NK-92 treated with Interleukin-12 subunit alpha and Interleukin-12 subunit beta, amount 100 ng/mL, for 24 hours (cell line): Measurements from ENCODE around the gene KIF19.
"Not testable (repeated sequence)": the region's sequence is repeated elsewhere in the genome, so short reads cannot be mapped to it uniquely, and the experiment has no call there.

ENCODE experiments used
- DNase-seq: peaks from one replicate; lab custom pipeline; 2025; lab: John Stamatoyannopoulos, UW

The KIF19 gene

DNA sequence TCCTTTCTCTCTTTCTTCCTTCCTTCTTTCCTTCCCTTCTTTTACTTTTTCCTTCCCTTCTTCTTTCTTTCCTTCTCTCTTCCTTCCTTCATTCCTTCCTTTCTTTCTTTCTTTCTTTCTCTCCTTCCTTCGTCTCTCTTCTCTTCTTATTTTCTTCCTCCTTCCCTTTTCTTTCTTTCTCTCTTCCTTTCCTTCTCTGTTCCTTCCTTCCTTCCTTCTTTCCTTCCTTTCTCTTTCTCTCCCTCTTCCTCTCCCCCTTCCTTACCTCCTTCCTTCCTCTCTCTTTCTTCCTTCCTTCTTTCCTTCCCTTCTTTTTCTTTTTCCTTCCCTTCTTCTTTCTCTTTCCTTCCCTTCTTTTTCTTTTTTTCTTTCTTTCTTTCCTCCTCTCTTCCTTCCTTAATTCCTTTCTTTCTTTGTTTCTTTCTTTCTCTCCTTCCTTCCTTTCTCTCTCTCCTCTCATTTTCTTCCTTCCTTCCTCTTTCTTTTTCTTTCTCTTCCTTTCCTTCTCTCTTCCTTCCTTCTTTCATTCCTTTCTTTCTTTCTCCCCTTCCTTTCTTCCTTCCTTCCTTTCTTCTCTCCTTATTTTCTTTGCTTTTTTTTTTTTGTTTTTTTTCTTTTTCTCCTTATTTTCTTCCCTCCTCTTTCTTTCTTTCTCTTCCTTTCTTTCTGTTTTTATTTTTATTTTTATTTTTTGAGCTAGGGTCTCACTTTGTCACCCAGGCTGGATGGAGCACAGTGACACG lies 64.1 kb downstream of the KIF19 start:
- no peak for DNase-seq

DNA sequence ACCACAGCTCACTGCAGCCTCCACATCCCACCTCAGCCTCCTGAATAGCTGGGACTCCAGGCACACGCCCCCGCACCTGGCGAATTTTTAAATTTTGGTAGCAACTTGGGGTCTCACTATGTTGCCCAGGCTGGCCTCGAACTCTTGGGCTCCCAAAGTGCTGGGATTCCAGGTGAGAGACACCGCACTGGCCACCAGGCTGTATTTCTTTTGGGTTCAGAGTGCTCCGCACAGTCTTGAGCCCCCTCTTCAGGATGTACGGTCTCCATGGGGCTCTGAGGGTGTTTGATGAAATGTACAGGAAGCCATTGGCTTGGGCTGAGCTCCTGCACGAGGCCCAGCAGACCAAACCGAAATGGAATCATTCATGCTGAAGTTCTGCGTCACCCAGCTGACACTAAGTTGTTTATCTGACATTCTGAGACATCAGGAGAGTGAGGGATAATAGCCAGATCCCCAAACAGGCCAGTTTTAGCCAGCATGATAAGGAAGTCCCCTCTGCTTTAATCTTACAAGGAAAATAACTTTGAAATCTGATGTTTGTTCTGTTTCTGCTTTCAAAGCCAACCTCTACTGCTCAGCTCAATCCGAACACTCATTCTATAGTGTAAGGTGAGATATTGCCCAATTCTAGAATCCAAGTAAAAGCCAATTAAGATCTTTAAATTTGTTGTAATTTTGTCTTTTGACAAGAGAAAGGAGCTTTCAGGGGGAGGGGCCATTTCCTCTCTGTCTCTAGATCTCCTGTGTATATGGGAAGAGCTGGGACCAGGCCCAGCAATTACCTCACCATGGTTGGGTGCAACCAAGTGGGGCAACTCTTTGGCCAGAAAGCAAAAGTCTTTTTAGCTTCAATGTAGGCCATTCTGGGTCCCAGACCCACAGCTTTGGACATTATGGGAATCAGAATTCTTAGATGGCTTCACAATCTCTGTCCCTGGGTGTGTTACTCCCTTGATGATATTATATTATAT lies 64.9 kb downstream of the KIF19 start:
- no peak for DNase-seq

GRCh38 chr17:74391771-74392170 lies 65.7 kb downstream of the KIF19 start:
- DNase-seq: no peak

DNA sequence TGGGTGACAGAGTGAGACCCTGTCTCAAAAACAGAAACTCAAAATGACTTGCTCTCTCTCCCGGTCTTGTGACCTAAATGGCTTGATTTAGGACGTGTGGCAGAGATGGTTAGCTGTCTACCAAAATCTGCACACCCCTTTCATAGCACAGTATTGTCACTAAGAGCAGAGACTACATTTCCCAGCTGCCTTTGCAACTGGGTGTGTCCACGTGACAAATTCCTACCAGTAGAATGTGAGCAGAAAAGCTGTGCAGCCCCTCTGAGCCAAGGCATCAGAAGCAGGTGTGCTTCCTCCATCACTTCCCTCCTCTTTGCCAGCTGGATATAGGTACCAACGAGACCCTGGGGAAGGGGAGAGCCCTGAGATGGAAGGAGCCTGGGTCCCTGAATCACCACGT lies 66.8 kb downstream of the KIF19 start:
- no peak for DNase-seq

DNA sequence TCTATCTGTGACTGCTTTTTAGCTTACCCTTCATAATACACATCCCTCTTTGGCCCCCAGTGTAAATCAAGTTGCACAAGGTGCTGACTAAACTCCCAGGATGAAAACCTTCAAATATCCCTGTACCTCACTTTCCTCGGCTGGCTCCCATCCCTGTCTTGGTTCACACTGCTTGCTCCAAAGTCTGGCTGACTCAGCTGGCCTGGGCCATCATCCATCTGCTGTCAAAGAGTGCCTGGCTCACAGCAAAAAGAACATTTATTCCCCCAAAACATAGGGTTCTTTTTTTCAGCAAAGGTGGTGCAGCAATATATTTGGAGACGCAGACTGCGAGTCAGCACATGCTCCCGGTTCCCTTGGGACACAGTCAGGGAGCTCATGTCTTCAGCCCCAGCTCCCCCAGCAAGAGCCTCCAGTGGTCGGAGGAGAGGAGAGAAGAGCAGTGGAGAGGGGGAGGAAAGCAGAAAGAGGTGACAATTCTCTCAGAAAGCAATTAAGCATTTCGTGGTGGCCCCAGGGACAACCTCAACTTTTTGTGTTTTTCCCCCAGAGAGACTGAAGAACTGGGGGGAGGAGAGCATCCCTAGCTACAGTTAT lies 67.4 kb downstream of the KIF19 start:
- no peak for DNase-seq

- DNase-seq: no peak
Measured at GRCh38 chr17:74394275-74394950, 68.4 kb downstream of the KIF19 start.

DNA sequence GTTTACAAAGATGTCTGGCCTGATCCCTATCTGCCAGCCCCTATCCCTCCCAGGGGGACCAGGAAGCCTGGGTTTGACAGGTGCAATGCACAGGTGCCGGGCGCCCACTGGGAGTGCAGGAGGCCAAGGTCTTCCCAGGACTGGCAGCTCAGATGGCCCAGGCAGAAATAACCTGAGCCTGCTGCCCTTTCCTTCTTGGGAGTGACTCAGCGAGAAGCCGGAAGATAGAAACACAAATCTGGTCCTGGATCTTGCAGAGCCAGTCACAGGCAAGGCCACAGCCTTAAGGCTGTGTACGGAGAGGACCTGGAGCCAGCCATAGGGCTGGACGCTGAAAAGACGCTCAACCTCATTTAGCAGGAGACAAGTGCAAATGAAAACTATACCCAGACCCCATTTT lies 69.0 kb downstream of the KIF19 start:
- no peak for DNase-seq

GRCh38 chr17:74396567-74396966 lies 70.5 kb downstream of the KIF19 start:
- DNase-seq: no peak

DNA sequence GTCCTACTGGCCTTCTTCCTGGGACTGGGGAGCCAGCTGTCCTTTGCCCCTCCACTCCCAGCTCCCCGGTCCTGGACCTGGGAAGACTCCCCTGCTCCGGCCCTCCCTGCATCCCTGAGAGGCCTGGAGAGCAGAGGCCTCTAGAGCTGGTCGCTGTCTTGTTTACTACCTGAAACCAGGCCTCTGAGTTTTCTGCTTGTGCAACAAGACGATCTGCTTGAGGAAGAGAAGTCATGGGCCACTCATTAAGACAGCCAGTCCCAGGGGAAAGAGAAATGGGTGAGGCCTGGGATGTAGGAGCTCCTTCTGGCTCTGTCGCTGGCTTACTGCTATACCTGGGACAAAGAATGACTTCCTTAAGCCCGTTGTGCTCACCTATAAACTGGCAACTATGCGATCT lies 76.0 kb downstream of the KIF19 start:
- DNase-seq: no peak

DNA sequence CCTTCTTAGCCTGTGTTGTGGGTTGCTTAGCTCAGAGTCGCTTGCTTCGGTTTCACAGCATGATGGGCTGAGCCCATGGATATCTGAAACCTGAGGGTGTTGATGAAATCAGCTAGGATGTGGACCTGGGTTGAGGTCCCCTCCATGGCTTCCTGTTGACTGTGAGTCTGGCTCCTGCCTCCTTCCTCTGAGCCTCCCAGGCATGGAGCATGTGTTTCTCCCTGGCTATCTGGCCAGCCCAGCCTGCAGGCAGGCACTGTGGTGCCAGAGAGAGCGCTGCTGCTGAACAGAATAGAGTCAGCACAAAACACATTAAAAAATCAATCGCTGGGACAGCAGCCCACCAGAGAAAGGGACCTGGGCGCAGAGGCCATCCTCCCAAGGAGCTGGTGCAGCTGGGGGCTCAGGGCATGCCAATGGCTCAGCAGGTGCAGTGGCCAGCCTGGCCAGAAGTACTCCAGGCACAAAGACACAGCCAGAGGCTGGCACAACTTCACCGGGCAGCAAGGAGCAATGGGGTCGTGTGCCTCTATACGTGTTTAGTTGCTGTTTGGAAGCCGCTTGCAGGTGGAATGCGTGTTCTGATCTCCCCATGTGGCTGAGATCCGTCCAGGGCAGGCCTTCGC lies 77.6 kb downstream of the KIF19 start:
- DNase-seq: no peak

DNA sequence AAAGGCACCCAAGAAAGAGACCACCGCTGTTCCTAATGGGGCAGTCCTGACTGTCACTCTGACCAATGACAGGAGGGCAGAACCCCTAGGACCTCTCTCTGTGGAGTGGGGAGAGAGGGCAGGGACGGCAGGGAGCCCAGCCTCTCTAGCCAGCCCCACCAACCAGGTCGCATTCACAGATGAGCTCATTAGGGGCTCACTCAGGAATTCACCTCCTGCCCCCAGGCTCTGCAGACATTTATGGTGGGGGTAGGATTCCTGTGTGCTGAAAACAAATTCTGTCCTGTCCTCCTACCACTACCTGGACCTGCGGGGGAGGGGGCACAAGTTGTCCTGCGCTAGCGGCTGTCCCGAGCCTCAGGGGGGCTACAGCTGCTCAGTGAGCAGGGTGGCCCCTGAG lies 78.2 kb downstream of the KIF19 start:
- no peak for DNase-seq

GRCh38 chr17:74404789-74405188 lies 78.8 kb downstream of the KIF19 start:
- DNase-seq: no peak

- not testable (repeated sequence) for DNase-seq
Measured at GRCh38 chr17:74405311-74405710, 79.3 kb downstream of the KIF19 start.
